ENCODE measurements around the gene CREB3L1.
A peak's percentile ranks its signal among the peaks of the same experiment; 100 is the strongest.

DNA sequence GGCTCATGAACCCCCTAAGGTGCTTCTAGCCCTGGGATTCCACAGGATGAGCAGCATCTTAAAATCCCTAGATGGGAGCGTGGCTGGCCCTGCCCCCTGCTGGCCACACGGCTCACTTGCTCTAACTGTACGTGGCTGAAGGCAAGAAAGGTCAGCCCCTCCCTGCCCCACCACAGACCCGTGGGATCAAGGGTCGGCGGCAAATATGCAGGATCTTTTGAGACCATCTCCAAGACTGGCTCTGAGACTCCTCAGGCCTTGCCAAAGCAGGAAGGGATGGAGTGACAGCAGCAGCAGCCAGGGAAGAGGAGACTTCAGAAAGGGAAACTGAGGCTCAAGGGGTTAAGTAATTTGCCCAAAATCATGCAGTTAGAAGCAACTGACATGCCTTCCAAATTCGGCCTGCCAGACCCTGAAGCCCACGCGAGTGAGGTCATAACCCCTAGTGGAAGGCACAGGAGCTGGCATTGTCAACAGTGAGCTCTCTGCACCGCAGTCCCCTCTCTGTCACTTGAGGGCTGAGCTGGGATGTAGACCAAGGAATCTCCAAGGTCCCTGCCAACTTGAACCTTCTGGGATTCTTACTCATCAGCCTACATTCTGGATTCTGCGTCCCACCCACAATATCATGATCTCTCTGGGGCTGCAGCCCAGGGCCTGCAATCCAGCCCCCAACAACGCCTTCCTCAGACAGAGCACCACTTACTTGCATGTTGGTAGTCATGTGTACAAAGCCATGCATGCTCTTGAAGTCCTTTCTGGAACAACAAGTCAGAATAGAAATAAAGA is 31.4 kb downstream of the CREB3L1 start:
- TF ChIP-seq EZH2 (IDR thresholded peaks at IDR 0.05; ENCODE audit: borderline replicate concordance, low read length): no peak
- TF ChIP-seq, protein P1, sequence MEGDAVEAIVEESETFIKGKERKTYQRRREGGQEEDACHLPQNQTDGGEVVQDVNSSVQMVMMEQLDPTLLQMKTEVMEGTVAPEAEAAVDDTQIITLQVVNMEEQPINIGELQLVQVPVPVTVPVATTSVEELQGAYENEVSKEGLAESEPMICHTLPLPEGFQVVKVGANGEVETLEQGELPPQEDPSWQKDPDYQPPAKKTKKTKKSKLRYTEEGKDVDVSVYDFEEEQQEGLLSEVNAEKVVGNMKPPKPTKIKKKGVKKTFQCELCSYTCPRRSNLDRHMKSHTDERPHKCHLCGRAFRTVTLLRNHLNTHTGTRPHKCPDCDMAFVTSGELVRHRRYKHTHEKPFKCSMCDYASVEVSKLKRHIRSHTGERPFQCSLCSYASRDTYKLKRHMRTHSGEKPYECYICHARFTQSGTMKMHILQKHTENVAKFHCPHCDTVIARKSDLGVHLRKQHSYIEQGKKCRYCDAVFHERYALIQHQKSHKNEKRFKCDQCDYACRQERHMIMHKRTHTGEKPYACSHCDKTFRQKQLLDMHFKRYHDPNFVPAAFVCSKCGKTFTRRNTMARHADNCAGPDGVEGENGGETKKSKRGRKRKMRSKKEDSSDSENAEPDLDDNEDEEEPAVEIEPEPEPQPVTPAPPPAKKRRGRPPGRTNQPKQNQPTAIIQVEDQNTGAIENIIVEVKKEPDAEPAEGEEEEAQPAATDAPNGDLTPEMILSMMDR (conservative IDR thresholded peaks at IDR 0.05 in 1 of 2, IDR thresholded peaks at IDR 0.05 in 1 of 2; ENCODE audit: extremely low read depth in 1 of 2, insufficient read depth in 1 of 2, low read depth in 1 of 2, low read length in 2 of 2): peak; percentile 94

All from mammary epithelial cell (primary cell).